ENCODE data around the gene SERPINB1.

GRCh38 chr6:2831392-2831791 is 10.3 kb downstream of the SERPINB1 start:
- TF ChIP-seq PKNOX1 (IDR thresholded peaks at IDR 0.05) (no peak), FOXM1 (IDR thresholded peaks at IDR 0.05; ENCODE audit: borderline replicate concordance) (no peak), SP1 (IDR thresholded peaks at IDR 0.05) (no peak), ARNT (IDR thresholded peaks at IDR 0.05) (no peak), BHLHE40 (IDR thresholded peaks at IDR 0.05; ENCODE audit: borderline replicate concordance) (no peak), L3MBTL2 (conservative IDR thresholded peaks at IDR 0.05) (no peak), FOXA1 (IDR thresholded peaks at IDR 0.05) (no peak), SUZ12 (IDR thresholded peaks at IDR 0.05) (no peak), HDGF (IDR thresholded peaks at IDR 0.05; ENCODE audit: borderline replicate concordance) (no peak), FOXK2 (IDR thresholded peaks at IDR 0.05) (no peak)
